IPS DF 6.9 (cell line): ENCODE measurements around the gene RFX1.
"Not testable (repeated sequence)": the region's sequence is repeated elsewhere in the genome, so short reads cannot be mapped to it uniquely, and the experiment has no call there.

Source experiments
- DNase-seq: peaks from one replicate; pipeline ENCODE4 v3.0.0-alpha.2; 2013; ENCODE audit warnings: low read depth, low spot score
- H3K27ac ChIP-seq: one replicate; pipeline ENCODE4 v1.5.1; 2013; ENCODE audit warnings: low read length, control low read depth
- H3K27me3 ChIP-seq: 2 replicates; pipeline ENCODE4 v1.6.1; 2013; ENCODE audit warnings: mild to moderate bottlenecking, low read length; ENCODE audit not compliant: control insufficient read depth, insufficient read depth
- H3K36me3 ChIP-seq: 2 replicates; pipeline ENCODE4 v1.6.1; 2013; ENCODE audit warnings: low read length; ENCODE audit not compliant: control insufficient read depth, insufficient read depth
- H3K4me1 ChIP-seq: 2 replicates; pipeline ENCODE4 v1.6.1; 2013; ENCODE audit warnings: low read length; ENCODE audit not compliant: control insufficient read depth, insufficient read depth
- H3K4me3 ChIP-seq: 2 replicates; pipeline ENCODE4 v1.5.1; 2013; ENCODE audit warnings: mild to moderate bottlenecking, low read length
- H3K9me3 ChIP-seq: 2 replicates; pipeline ENCODE4 v1.6.1; 2013; ENCODE audit warnings: low read length, inconsistent platforms; ENCODE audit not compliant: control insufficient read depth, insufficient read depth
- WGBS: extraction: QIAGEN DNeasy Blood & Tissue Kit; methylation state at CpG from one replicate; pipeline ENCODE4 v1.1.7; 2013; ENCODE audit warnings: mixed read lengths, missing lambda C conversion rate; ENCODE audit not compliant: insufficient read length, insufficient coverage; 5-methylcytosine and 5-hydroxymethylcytosine counted together

Gene RFX1

GRCh38 chr19:14006085-14006765, at the start of gene RFX1:
TSS of gene RFX1 (minus strand) at chr19:14006320. CDS start at chr19:13993843, 12,477 bp downstream.
- Histone ChIP-seq H3K9me3 (no peaks in the 10 kb centered on the region), H3K4me1 (peaks cover 4% of the 10 kb centered on the region; the same call in 1 of the 2 replicates), H3K27ac (no peak within 1 kb of the TSS), H3K27me3 (no peaks in the 10 kb centered on the region), H3K36me3 (no peaks in the 10 kb centered on the region), H3K4me3 (peak within 1 kb of the TSS; percentile 82; the same call in 1 of the 2 replicates)
- DNase-seq = peak; percentile 97
- no CpG with 5 or more reads among the region's 58 CpGs for WGBS

DNA sequence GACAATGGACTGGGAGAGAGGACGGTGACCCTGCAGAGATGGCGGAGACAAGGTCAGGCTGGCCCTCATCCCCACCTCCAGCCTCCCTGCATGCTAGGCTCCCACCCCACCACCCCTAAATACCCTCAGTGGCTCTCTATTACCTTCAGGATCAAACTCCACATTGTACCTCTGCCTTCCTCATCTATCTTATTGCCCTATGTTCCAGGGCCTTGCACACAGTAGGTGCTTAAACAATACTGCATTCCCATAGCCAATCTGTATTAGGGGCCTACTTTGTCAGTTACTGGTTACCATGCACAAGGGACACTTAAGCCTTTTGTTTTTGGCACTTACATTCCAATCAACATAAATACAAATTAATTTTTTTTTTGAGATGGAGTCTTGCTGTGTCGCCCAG, 49.3 kb upstream of the RFX1 start:
- DNase-seq = no peak
- Histone ChIP-seq H3K4me3 (no peak overlapping the region), H3K36me3 (no peaks in the 10 kb centered on the region; the same call in 1 of the 2 replicates), H3K4me1 (no peaks in the 10 kb centered on the region), H3K9me3 (no peaks in the 10 kb centered on the region), H3K27ac (no peak overlapping the region), H3K27me3 (peaks cover 6% of the 10 kb centered on the region; the same call in 1 of the 2 replicates)
- no CpG with 5 or more reads among the region's 3 CpGs for WGBS

DNA sequence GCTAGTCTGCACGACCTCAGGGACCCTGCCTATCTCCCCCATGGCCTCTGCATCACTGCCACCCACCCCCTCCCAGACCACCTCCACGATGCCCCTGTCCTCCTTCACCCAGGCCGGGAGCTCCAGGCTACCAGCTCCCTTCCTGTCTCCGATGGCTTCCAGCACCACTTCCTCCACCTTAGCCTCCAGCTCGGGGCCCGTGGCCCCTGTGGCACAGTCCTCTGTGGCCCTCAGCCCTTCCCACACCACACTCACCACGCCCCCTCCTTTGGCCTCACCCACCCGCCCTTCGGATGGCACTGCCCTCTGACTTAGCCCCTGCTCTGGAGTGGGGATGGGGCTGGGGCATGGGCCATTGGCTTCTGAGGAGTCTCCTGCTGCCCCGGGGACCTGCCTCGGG, 48.6 kb upstream of the RFX1 start:
- Histone ChIP-seq H3K4me3 (no peak overlapping the region), H3K36me3 (no peaks in the 10 kb centered on the region; the same call in 1 of the 2 replicates), H3K9me3 (no peaks in the 10 kb centered on the region), H3K4me1 (no peaks in the 10 kb centered on the region), H3K27ac (no peak overlapping the region), H3K27me3 (peaks cover 6% of the 10 kb centered on the region; the same call in 1 of the 2 replicates)
- DNase-seq = no peak
- WGBS = no CpG with 5 or more reads among the region's 11 CpGs

DNA sequence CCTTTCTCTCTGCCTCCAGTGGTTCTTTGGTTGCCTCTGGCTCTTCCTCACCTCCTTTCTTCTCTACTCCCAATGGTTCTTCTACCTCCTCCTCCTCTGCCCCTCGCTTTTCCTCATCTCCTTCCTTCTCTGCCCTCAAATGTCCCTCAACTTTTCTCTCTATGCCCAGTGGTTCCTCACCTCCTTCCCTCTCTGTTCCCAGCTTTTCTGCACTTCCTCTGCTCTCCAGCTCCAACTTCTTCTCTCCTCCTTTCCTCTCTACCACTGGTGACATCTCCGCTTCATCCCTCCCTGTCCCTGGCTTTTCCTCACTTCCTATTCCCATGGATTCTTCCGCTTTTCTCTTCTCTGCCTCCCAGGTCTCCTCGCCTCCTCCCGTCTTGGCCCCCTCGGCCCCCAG, 48.0 kb upstream of the RFX1 start:
- Histone ChIP-seq H3K4me1 (no peaks in the 10 kb centered on the region), H3K4me3 (no peak overlapping the region), H3K9me3 (no peaks in the 10 kb centered on the region), H3K27me3 (peaks cover 6% of the 10 kb centered on the region; the same call in 1 of the 2 replicates), H3K27ac (no peak overlapping the region), H3K36me3 (no peaks in the 10 kb centered on the region; the same call in 1 of the 2 replicates)
- no peak for DNase-seq
- WGBS = no CpG with 5 or more reads among the region's 6 CpGs

- Histone ChIP-seq H3K27me3 (peaks cover 3% of the 10 kb centered on the region; the same call in 1 of the 2 replicates), H3K27ac (no peak overlapping the region), H3K36me3 (no peaks in the 10 kb centered on the region; the same call in 1 of the 2 replicates), H3K9me3 (no peaks in the 10 kb centered on the region), H3K4me3 (no peak overlapping the region), H3K4me1 (no peaks in the 10 kb centered on the region)
- WGBS = no CpG with 5 or more reads among the region's 11 CpGs
- DNase-seq = no peak
Observed at GRCh38 chr19:14053500-14053899, 47.4 kb upstream of the RFX1 start.

- H3K9me3 ChIP-seq = no peaks in the 10 kb centered on the region
Observed at GRCh38 chr19:14053032-14053431, 46.9 kb upstream of the RFX1 start.

GRCh38 chr19:14052470-14052869, 46.4 kb upstream of the RFX1 start:
- no CpG with 5 or more reads among the region's 6 CpGs for WGBS
- H3K4me3 ChIP-seq = no peak overlapping the region
- H3K27me3 ChIP-seq = no peaks in the 10 kb centered on the region
- no peaks in the 10 kb centered on the region for H3K4me1 ChIP-seq
- H3K27ac ChIP-seq = no peak overlapping the region
- no peaks in the 10 kb centered on the region; the same call in 1 of the 2 replicates for H3K36me3 ChIP-seq
- no peak for DNase-seq
- no peaks in the 10 kb centered on the region for H3K9me3 ChIP-seq

More at GRCh38 chr19:14053032-14053431, 46.9 kb upstream of the RFX1 start:
- Histone ChIP-seq H3K4me3 (no peak overlapping the region), H3K4me1 (no peaks in the 10 kb centered on the region), H3K27ac (no peak overlapping the region), H3K36me3 (no peaks in the 10 kb centered on the region; the same call in 1 of the 2 replicates), H3K27me3 (no peaks in the 10 kb centered on the region)
- DNase-seq = no peak
- no CpG with 5 or more reads among the region's 3 CpGs for WGBS

DNA sequence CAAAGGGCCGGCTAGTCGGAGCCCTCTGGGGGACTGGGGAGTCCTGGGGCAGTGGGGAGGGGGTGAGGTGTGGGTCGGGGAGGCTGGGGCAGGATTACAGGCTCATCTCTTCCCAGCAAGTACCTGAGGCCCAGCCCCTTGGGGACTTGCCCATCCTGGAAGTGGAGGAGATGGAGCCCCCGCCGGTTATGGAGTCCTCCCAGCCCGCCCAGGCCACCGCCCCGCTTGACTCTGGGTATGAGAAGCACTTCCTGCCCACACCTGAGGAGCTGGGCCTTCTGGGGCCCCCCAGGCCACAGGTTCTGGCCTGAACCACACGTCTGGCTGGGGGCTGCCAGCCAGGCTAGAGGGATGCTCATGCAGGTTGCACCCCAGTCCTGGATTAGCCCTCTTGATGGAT, 45.9 kb upstream of the RFX1 start:
- no peaks in the 10 kb centered on the region for H3K9me3 ChIP-seq
- no peak overlapping the region for H3K4me3 ChIP-seq
- no peak overlapping the region for H3K27ac ChIP-seq
- H3K27me3 ChIP-seq = no peaks in the 10 kb centered on the region
- H3K4me1 ChIP-seq = no peaks in the 10 kb centered on the region
- WGBS = no CpG with 5 or more reads among the region's 9 CpGs
- H3K36me3 ChIP-seq = no peaks in the 10 kb centered on the region; the same call in 1 of the 2 replicates
- DNase-seq = no peak

GRCh38 chr19:14050961-14051360, 44.8 kb upstream of the RFX1 start:
- H3K27me3 ChIP-seq, H3K4me3 ChIP-seq, H3K9me3 ChIP-seq, H3K36me3 ChIP-seq, DNase-seq, H3K27ac ChIP-seq, H3K4me1 ChIP-seq: not testable (repeated sequence)
- WGBS = no CpG with 5 or more reads among the region's 11 CpGs

GRCh38 chr19:14050512-14050911, 44.4 kb upstream of the RFX1 start:
- Histone ChIP-seq H3K9me3 (no peaks in the 10 kb centered on the region), H3K27me3 (no peaks in the 10 kb centered on the region), H3K4me3 (no peak overlapping the region), H3K36me3 (no peaks in the 10 kb centered on the region; the same call in 1 of the 2 replicates), H3K4me1 (no peaks in the 10 kb centered on the region), H3K27ac (no peak overlapping the region)
- DNase-seq = no peak
- no CpG with 5 or more reads among the region's 4 CpGs for WGBS
